Measurements from ENCODE around the gene FBXL3. TPM values are rescaled to one million over a fixed set of nuclear protein-coding genes. Genes with fewer than 3 reads are reported as not detected.

The FBXL3 gene
- total RNA-seq, 1 experiment from 2014 or later: 39.1 TPM

DNA sequence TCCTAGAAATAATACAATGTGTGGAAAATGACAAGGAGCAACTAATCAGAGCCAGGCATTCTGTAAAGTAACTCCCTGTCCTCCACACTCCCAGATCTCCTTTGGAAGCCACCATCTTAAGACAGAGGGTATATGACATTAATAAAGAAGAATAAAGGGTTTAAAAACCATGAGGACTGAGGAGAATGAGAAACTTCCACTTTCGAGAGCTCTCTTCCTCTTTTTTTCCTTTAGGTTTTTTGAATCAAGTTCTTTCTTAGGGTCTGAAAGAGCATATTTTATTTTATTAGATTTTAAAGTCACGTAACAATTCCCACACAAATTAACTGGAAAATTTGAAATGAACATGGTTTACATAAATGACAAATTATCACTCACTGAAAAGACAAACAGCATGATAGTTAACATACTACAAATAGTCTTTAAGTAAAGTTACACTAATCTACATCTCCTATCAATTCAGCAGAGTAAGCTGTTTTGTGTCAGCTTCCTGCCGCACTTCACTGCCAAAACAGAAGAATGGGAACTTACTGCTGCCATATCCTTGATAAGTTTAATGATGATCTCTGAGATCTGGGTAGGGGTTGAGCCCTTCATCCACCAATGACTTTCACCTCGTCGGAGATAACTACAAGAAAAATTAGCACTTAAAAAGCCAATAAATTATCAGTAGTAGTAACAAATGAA, 38.6 kb upstream of the FBXL3 start:
- Histone ChIP-seq H3F3A (ENCODE audit: low read length, unreplicated experiment) (no peaks in the 10 kb centered on the region), H3K9me2 (replicated peaks; ENCODE audit: low read length) (no peaks in the 10 kb centered on the region), H3K27ac (ENCODE audit: low read length) (no peak overlapping the region), H3K4me2 (ENCODE audit: low read length) (no peak overlapping the region), H3K9me3 (ENCODE audit: low read length) (no peaks in the 10 kb centered on the region), H4K20me1 (ENCODE audit: low read length) (no peaks in the 10 kb centered on the region), H3K9ac (ENCODE audit: low read length) (no peak overlapping the region), H3K79me2 (ENCODE audit: low read length) (no peaks in the 10 kb centered on the region), H2AFZ (ENCODE audit: low read length) (no peak overlapping the region), H3K4me1 (ENCODE audit: insufficient read depth, low read length) (no peaks in the 10 kb centered on the region; the same call in 1 of the 2 replicates), H3K4me3 (ENCODE audit: low read length) (no peak overlapping the region), H3K36me3 (ENCODE audit: low read depth, low read length) (peaks cover 11% of the 10 kb centered on the region), H3K27me3 (ENCODE audit: low read length) (no peaks in the 10 kb centered on the region)
- intact Hi-C loops (cut with micrococcal nuclease): no loop called here
- TF ChIP-seq EZH2phosphoT487 (IDR thresholded peaks at IDR 0.05; ENCODE audit: borderline replicate concordance, low read length): no peak
- no peak for TF ChIP-seq EZH2 (IDR thresholded peaks at IDR 0.05; ENCODE audit: low read length, unreplicated experiment)
- TF ChIP-seq, protein P1, sequence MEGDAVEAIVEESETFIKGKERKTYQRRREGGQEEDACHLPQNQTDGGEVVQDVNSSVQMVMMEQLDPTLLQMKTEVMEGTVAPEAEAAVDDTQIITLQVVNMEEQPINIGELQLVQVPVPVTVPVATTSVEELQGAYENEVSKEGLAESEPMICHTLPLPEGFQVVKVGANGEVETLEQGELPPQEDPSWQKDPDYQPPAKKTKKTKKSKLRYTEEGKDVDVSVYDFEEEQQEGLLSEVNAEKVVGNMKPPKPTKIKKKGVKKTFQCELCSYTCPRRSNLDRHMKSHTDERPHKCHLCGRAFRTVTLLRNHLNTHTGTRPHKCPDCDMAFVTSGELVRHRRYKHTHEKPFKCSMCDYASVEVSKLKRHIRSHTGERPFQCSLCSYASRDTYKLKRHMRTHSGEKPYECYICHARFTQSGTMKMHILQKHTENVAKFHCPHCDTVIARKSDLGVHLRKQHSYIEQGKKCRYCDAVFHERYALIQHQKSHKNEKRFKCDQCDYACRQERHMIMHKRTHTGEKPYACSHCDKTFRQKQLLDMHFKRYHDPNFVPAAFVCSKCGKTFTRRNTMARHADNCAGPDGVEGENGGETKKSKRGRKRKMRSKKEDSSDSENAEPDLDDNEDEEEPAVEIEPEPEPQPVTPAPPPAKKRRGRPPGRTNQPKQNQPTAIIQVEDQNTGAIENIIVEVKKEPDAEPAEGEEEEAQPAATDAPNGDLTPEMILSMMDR (conservative IDR thresholded peaks at IDR 0.05; ENCODE audit: low read depth, low read length): no peak
- BruUV-seq (replicated peaks): no TSS peak
- DNase-seq (no peak), ATAC-seq (no peak)
- ChIA-PET CTCF (no interaction called here), POLR2A (ENCODE audit: unreplicated experiment) (no interaction called here)

DNA sequence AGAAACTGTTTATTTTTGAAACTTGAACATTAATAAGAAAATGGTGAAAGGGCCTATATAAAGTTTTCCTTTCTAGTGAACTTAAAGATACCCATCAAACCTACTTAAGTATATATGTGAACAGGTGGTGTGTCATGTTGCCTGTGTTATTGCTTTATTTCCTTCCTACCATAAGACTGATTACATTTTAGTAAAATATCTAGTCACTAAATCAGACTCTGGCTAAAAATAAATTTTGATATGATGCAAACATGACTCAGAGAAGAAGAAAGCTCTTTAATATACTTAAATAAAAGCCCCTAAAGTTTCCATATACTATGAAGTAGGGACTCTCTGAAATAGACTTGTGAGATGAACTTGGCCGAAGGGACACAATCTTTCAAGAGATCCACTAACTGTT, 35.1 kb upstream of the FBXL3 start:
- Histone ChIP-seq H3K9me2 (replicated peaks; ENCODE audit: low read length) (no peaks in the 10 kb centered on the region), H3F3A (ENCODE audit: low read length, unreplicated experiment) (no peaks in the 10 kb centered on the region), H3K27me3 (ENCODE audit: low read length) (no peaks in the 10 kb centered on the region), H3K27ac (ENCODE audit: low read length) (no peak overlapping the region), H3K9me3 (ENCODE audit: low read length) (no peaks in the 10 kb centered on the region), H3K4me3 (ENCODE audit: low read length) (no peak overlapping the region), H3K36me3 (ENCODE audit: low read depth, low read length) (peaks cover 5% of the 10 kb centered on the region), H3K79me2 (ENCODE audit: low read length) (no peaks in the 10 kb centered on the region), H3K9ac (ENCODE audit: low read length) (no peak overlapping the region), H3K4me2 (ENCODE audit: low read length) (no peak overlapping the region), H4K20me1 (ENCODE audit: low read length) (no peaks in the 10 kb centered on the region), H3K4me1 (ENCODE audit: insufficient read depth, low read length) (no peaks in the 10 kb centered on the region; the same call in 1 of the 2 replicates), H2AFZ (ENCODE audit: low read length) (no peak overlapping the region)
- TF ChIP-seq, protein P1 (conservative IDR thresholded peaks at IDR 0.05; ENCODE audit: low read depth, low read length): no peak
- DNase-seq (peak; percentile 5), ATAC-seq (no peak)
- CTCF ChIA-PET: no interaction called here
- BruUV-seq (replicated peaks): no TSS peak
- intact Hi-C loops (cut with micrococcal nuclease): no loop called here
- POLR2A ChIA-PET (ENCODE audit: unreplicated experiment): no interaction called here

DNA sequence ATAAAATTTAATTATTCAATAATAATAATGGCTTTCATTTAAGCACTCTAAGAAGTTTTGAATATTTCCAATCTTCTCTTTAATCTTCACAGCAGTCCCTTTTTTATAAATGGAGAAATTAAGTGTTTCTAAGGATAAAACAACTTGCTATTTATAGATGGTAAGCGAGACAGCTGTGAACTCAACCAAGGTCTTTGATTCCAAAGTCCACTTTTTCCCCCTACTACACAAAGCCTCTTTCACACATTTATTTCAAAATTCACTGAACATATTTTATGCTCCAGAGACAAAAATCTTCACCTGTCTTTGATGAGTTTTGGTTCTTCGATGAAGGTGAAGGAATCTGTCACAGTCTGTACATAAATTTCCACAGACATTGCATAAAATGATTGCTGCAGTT, 34.4 kb upstream of the FBXL3 start:
- Histone ChIP-seq H3K4me3 (ENCODE audit: low read length) (no peak overlapping the region), H2AFZ (ENCODE audit: low read length) (no peak overlapping the region), H3K27me3 (ENCODE audit: low read length) (no peaks in the 10 kb centered on the region), H4K20me1 (ENCODE audit: low read length) (no peaks in the 10 kb centered on the region), H3K4me2 (ENCODE audit: low read length) (no peak overlapping the region), H3K9me3 (ENCODE audit: low read length) (no peaks in the 10 kb centered on the region), H3K9ac (ENCODE audit: low read length) (no peak overlapping the region), H3F3A (ENCODE audit: low read length, unreplicated experiment) (no peaks in the 10 kb centered on the region), H3K4me1 (ENCODE audit: insufficient read depth, low read length) (no peaks in the 10 kb centered on the region; the same call in 1 of the 2 replicates), H3K36me3 (ENCODE audit: low read depth, low read length) (peaks cover 5% of the 10 kb centered on the region), H3K9me2 (replicated peaks; ENCODE audit: low read length) (no peaks in the 10 kb centered on the region), H3K79me2 (ENCODE audit: low read length) (no peaks in the 10 kb centered on the region), H3K27ac (ENCODE audit: low read length) (no peak overlapping the region)
- TF ChIP-seq, protein P1 (conservative IDR thresholded peaks at IDR 0.05; ENCODE audit: low read depth, low read length): no peak
- no peak for TF ChIP-seq EZH2phosphoT487 (IDR thresholded peaks at IDR 0.05; ENCODE audit: borderline replicate concordance, low read length)
- TF ChIP-seq EZH2 (IDR thresholded peaks at IDR 0.05; ENCODE audit: low read length, unreplicated experiment): no peak
- intact Hi-C loops (cut with micrococcal nuclease): no loop called here
- no peak for DNase-seq
- no peak for ATAC-seq
- ChIA-PET CTCF (no interaction called here), POLR2A (ENCODE audit: unreplicated experiment) (no interaction called here)
- no TSS peak for BruUV-seq (replicated peaks)
